A375 (cell line): Measurements from ENCODE around the gene POLQ. TPM values are rescaled to one million over a fixed set of nuclear protein-coding genes. Genes with fewer than 3 reads are reported as not detected.

Experiments used
- total RNA-seq: library from RNA; depleted of rRNA; stranded (reverse); fragments of >200 nt; shearing (Covaris generic); gene quantifications from 2 replicates; pipeline ENCODE4 v1.2.3, GENCODE V29; 2014; rRNA removed

The POLQ gene
- 10.4 and 13.3 TPM in 2 replicates for total RNA-seq

DNA sequence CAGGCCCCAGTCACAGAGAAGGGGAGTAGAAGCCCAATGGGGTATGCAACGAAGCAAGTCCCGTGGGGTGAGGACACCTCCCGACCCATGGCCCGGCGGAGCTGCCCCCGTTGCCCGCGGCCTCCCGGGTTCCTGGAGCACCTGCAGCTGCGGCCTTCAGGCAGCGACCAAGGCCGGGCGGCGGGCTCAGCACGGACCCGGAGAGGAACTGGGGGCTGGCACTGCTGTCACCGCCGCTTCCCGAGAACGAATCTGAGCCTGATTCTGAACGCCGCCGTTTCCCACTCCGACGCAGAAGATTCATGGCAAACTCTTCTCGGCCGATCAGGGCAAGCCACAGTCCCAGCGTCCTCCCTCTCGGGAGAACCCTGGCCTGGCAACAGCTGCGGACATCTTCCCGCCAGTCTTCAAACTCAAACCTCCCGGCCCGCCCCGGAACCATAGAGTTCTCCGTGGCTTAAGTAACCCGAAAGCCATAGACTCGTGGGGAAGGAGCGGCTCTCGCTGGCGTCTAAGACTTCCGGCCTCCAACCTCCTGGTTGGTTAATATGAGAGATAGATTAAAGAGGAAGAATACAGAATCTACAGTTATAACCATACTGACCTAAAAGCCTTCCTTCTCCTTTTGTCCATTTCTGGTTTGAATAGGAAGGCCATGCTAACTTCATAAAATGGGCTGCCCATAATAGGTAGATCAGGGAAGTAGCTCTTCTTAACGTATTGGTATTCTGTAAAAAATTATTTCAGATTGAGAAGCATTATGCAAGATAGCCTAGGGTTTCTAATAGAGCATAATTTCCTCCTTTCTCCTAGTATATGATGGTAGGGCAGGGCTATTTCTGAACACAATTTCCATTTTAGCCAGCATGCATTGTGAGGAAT is at the start of gene POLQ:
Gene POLQ, minus strand, starts transcription at position 415 of the 882 bp plus-strand sequence. Its CDS starts 111 bp downstream, at position 304.

GRCh38 chr3:121592856-121593702 is 47.3 kb upstream of the POLQ start, which contains the start of gene FBXO40:
TSS of gene FBXO40 (plus strand) at chr3:121593379. CDS start at chr3:121620576, 27,197 bp downstream.

DNA sequence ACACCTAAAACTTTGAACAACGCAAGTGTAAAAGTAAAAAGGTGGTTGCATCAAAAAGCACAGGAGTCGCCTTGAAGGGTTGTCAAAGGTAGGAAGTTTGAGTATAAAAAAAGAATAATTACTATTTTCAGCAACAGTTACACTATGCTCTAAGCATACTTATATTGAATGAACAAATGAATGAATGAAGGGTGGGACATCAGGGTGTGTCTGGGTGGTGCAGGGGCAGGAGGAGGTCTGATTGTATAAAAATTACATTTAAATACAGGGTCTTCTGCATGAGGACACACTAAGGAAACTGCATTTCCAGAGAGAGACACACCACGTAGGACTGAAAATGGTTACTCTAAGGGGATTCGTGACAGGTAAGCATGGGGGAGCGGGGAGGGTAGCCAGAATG is 21.9 kb upstream of the POLQ start, which contains the start of gene ARGFX:
Gene ARGFX, plus strand, starts transcription at position 301 of the 400 bp plus-strand sequence. CDS start 2,765 bp downstream, outside the sequence.

Other genes with a start within 250 kb of the POLQ start
- not detected in 2 replicates for gene ARGFX, start 22.0 kb upstream of the POLQ start, total RNA-seq
- not detected in 2 replicates for gene FBXO40, start 47.4 kb upstream of the POLQ start, total RNA-seq
- 0.45 TPM in 1 of 2 replicates, not detected in the other for gene HCLS1, start 114.9 kb upstream of the POLQ start, total RNA-seq
- 36.6 and 38.9 TPM in 2 replicates for gene GOLGB1, start 203.8 kb upstream of the POLQ start, total RNA-seq